ENCODE data around the gene BRMS1L.

DNA sequence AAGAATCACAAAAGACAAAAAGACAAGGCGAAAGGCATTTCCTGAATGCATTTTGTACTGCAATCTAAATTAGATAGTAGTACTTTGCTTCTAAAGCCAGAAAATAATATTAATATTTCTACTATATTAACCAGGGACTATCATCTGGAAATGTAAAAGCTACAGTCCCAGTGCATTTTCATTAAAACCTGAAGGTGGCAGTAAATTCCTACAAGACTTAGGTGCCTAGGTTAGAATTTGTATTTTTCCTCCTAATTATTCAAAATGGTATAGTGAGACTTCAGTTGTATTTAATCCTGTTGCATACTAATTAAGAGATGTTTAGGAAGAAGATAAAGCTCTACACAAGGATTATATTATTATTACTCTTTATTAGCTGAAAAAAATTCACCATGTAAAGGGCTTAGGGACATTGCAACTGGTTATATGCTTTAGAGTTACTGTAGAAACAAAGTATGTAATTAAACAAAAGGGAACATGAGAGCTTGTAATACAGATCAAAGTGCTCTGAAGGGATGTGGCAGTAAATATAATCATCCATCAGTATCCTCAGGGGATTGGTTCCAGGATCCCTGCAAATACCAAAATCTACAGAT is 53.6 kb downstream of the BRMS1L start:
- TF ChIP-seq, protein P1, sequence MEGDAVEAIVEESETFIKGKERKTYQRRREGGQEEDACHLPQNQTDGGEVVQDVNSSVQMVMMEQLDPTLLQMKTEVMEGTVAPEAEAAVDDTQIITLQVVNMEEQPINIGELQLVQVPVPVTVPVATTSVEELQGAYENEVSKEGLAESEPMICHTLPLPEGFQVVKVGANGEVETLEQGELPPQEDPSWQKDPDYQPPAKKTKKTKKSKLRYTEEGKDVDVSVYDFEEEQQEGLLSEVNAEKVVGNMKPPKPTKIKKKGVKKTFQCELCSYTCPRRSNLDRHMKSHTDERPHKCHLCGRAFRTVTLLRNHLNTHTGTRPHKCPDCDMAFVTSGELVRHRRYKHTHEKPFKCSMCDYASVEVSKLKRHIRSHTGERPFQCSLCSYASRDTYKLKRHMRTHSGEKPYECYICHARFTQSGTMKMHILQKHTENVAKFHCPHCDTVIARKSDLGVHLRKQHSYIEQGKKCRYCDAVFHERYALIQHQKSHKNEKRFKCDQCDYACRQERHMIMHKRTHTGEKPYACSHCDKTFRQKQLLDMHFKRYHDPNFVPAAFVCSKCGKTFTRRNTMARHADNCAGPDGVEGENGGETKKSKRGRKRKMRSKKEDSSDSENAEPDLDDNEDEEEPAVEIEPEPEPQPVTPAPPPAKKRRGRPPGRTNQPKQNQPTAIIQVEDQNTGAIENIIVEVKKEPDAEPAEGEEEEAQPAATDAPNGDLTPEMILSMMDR (IDR thresholded peaks at IDR 0.05) = peak in 4 of 5 experiments; percentile 17 to 42 (median 36)
- no peak for TF ChIP-seq POLR2A (IDR thresholded peaks at IDR 0.05)
- TF ChIP-seq EP300 (IDR thresholded peaks at IDR 0.05) = no peak
